ENCODE data around the gene CYLD.

GRCh38 chr16:50724306-50724705 lies 17.6 kb upstream of the CYLD start:
- TF ChIP-seq CTCF (IDR thresholded peaks at IDR 0.05) (no peak), POLR2AphosphoS5 (IDR thresholded peaks at IDR 0.05) (no peak), POLR2A (IDR thresholded peaks at IDR 0.05) (no peak)

Measured in transverse colon (tissue), 4 donors.